Tibial artery (tissue), 4 donors: ENCODE results near the gene NAA10.
A peak's percentile ranks its signal among the peaks of the same experiment; 100 is the strongest.

Experiments used
- DNase-seq, 2 donors: peaks; one replicate each; pipeline ENCODE4 v3.0.0-alpha.2; 2019
- H3K27ac ChIP-seq, 2 donors: fragments of 200-600 bp; sonication (generic) in 1 of 2; 1 replicate in 1 of 2; 2 replicates in 1 of 2; pipeline ENCODE4 v1.5.1; 2018 to 2019; ENCODE audit warnings: mild to moderate bottlenecking in 1 of 2
- H3K27me3 ChIP-seq, 2 donors: fragments of 200-600 bp; sonication (generic) in 1 of 2; one replicate each; pipeline versions ENCODE4 v1.5.1 to v1.6.0; 2016 to 2019
- H3K36me3 ChIP-seq, 3 donors: fragments of 200-600 bp; sonication (generic) in 2 of 3; one replicate each; pipeline ENCODE4 v1.5.1; 2016 to 2019; ENCODE audit warnings: mild to moderate bottlenecking in 2 of 3
- H3K4me1 ChIP-seq, 4 donors: fragments of 200-600 bp; sonication (generic) in 2 of 4; 1 replicate in 3 of 4; 2 replicates in 1 of 4; pipeline ENCODE4 v1.5.1; 2016 to 2019
- H3K4me3 ChIP-seq, 2 donors: fragments of 200-600 bp; sonication (generic) in 1 of 2; 1 replicate in 1 of 2; 2 replicates in 1 of 2; pipeline ENCODE4 v1.5.1; 2018 to 2019; ENCODE audit warnings: mild to moderate bottlenecking in 2 of 2
- H3K9me3 ChIP-seq, 3 donors: fragments of 200-600 bp; sonication (generic) in 1 of 3; one replicate each; pipeline ENCODE4 v1.5.1; 2016 to 2019
- CTCF ChIP-seq, 2 experiments: fragments of 200-600 bp in 1 of 2; fragments of 450-650 bp in 1 of 2; IDR thresholded peaks; one replicate each; pipeline ENCODE4 v1.5.1; 2017 to 2019; ENCODE audit warnings: antibody characterized with exemption in 2 of 2, mild to moderate bottlenecking in 1 of 2, moderate library complexity in 1 of 2
- intact Hi-C: fragments of 100-400 bp; cut with DNase I; formaldehyde crosslinking; loops from one replicate; pipeline ENCODE4 v1.15.0; 2023; ENCODE audit warnings: low total_unique reads

NAA10 gene

DNA sequence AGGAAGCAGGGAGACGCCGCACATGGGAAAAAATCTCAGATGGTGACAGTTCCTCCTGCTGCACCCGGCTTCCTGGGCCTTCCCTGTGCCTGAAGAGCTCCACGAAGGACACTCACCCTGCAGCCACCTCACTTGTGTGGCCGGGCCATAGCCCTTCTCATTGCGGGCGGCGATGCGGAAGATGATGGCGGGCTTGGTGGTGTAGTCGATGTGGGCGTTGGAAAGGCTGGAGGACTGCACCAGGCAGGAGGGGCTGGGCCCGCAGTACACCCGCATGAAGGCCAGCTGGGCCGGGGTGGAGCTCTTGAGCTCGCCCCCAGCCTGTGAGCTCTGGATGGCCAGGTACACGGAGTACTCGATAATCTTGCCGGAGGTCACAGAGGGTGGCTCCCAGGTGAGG lies 15.3 kb upstream of the NAA10 start:
- peaks cover 0 to 17% (median 11%) of the 10 kb centered on the region in 4 donors for H3K4me1 ChIP-seq
- no peak overlapping the region for H3K27ac ChIP-seq
- no peak for DNase-seq
- no peak overlapping the region for H3K4me3 ChIP-seq
- H3K36me3 ChIP-seq: peaks cover 16 to 62% (median 60%) of the 10 kb centered on the region in 3 donors
- no peaks in the 10 kb centered on the region for H3K9me3 ChIP-seq
- intact Hi-C loops: loop anchor here (5.0 to 10.0 kb wide), 2 partner anchors 183 to 995 kb away; no protein-coding TSS in a partner anchor
- no peaks in the 10 kb centered on the region for H3K27me3 ChIP-seq
- no peak for TF ChIP-seq CTCF (IDR thresholded peaks at IDR 0.05)

GRCh38 chrX:153948847-153949805 lies 14.3 kb upstream of the NAA10 start:
- intact Hi-C loops: no loop called here
- Histone ChIP-seq H3K27ac (no peak overlapping the region), H3K4me3 (no peak overlapping the region), H3K27me3 (no peaks in the 10 kb centered on the region), H3K4me1 (peaks cover 0 to 17% (median 11%) of the 10 kb centered on the region in 4 donors), H3K9me3 (no peaks in the 10 kb centered on the region), H3K36me3 (peaks cover 16 to 52% (median 50%) of the 10 kb centered on the region in 3 donors)
- DNase-seq: no peak
- TF ChIP-seq CTCF (IDR thresholded peaks at IDR 0.05): no peak

- no peak for TF ChIP-seq CTCF (IDR thresholded peaks at IDR 0.05)
- DNase-seq: no peak
- Histone ChIP-seq H3K27ac (no peak overlapping the region), H3K4me1 (peaks cover 0 to 11% (median 6%) of the 10 kb centered on the region in 4 donors), H3K36me3 (peaks cover 16 to 45% (median 42%) of the 10 kb centered on the region in 3 donors), H3K4me3 (no peak overlapping the region), H3K27me3 (no peaks in the 10 kb centered on the region), H3K9me3 (no peaks in the 10 kb centered on the region)
- intact Hi-C loops: no loop called here
These were observed 13.2 kb upstream of the NAA10 start for GRCh38 chrX:153948002-153948466.

DNA sequence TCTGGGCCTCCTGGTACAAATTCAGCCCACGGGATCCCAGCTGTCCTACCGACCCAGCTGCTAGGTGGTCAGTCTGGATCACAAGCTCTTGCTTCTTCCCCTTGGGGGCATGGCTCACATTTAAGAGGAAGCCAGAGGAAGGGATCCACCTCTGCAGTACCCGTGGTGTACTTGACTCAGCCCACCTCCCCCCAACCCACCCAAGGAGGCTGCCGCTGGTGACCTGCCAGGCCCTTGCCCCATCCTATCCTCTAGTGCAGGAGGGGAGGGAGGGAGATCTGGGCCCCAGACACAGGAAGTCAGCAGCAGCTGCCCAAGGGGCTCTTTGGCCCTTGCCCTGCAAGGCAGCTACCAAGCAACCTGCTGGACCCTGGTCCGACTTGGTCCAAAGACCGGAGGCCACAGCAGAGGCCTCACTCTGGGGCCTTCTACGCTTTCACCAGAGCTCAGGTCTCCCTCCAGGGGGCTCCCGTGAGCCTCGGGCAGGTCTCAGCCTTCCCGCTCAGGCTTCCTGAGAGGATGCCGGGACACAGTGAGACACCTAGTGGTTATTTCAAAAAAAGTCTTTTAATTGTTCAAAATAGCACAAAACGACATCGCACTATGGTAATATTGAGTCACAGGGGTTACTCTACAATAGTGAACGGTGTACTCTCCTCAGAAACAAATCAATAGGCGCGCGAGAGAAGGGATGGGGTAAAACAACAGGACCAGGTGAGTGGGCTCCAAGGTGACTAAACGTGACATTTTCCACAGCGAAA lies 12.4 kb upstream of the NAA10 start:
- peak; percentile 56 to 77 for DNase-seq
- Histone ChIP-seq H3K9me3 (no peaks in the 10 kb centered on the region), H3K36me3 (peaks cover 13 to 38% (median 37%) of the 10 kb centered on the region in 3 donors), H3K27ac (peak overlapping the region in 1 of 2 donors; percentile 19), H3K27me3 (no peaks in the 10 kb centered on the region), H3K4me3 (no peak overlapping the region), H3K4me1 (peaks cover 0 to 7% (median 2%) of the 10 kb centered on the region in 4 donors)
- TF ChIP-seq CTCF (IDR thresholded peaks at IDR 0.05): peak; percentile 62 to 66
- intact Hi-C loops: no loop called here
